SK-N-SH (cell line): Measurements from ENCODE around the gene FOXA3.

ENCODE experiments used
- GABPA ChIP-seq: IDR thresholded peaks from 2 replicates; pipeline ENCODE4 v1.4.0; 2012; ENCODE audit warnings: low read depth, mild to moderate bottlenecking
- POLR2AphosphoS5 ChIP-seq: IDR thresholded peaks from 2 replicates; pipeline ENCODE4 v1.6.1; 2012; ENCODE audit warnings: low read depth, low read length
- RAD21 ChIP-seq: IDR thresholded peaks from 2 replicates; pipeline ENCODE4 v1.6.1; 2012; ENCODE audit warnings: mild to moderate bottlenecking, low read length
- TF ChIP-seq, protein P1 (sequence below): fragments of 200-600 bp; sonication (generic); IDR thresholded peaks from 2 replicates; pipeline ENCODE4 v1.6.1; 2017; ENCODE audit warnings: antibody characterized with exemption, mild to moderate bottlenecking, moderate library complexity

DNA sequence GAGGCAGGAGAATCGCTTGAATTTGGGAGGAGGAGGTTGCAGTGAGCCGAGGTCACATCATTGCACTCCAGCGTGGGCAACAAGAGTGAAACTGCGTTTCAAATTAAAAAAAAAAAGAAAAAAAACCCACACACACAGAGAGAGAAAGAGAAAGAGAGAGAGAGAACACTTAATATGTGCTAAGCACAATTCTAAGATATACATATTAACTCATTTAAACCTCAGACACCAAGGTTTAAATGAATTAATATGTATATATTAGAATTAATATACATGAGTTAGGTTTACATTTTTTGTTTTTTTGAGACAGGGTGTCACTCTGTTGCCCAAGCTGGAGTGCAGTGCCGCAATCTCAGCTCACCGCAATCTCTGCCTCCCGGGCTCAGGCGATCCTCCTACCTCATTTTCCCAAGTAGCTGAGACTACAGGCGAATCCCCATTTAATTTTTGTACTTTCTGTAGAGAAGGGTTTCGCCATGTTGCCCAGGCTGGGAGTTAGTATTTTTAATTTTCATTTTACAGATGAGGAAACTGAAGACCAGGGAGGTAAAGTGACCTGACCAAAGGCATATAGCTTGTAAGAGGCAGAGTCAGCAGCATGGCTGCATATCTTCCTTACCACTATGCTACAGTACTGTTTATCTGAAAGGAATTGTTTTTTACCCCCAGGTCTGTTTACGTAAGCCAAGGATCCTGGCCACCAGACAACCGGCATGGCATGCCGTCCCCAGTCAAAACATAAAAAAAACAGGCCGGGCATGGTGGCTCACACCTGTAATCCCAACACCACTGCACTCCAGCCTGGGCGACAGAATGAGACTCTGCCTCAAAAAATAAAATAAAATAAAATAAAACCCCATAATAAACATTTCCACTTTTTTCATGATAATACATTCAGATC is 3.5 kb upstream of the FOXA3 start:
- TF ChIP-seq POLR2AphosphoS5 (no peak), RAD21 (no peak), GABPA (no peak)
- TF ChIP-seq, protein P1, sequence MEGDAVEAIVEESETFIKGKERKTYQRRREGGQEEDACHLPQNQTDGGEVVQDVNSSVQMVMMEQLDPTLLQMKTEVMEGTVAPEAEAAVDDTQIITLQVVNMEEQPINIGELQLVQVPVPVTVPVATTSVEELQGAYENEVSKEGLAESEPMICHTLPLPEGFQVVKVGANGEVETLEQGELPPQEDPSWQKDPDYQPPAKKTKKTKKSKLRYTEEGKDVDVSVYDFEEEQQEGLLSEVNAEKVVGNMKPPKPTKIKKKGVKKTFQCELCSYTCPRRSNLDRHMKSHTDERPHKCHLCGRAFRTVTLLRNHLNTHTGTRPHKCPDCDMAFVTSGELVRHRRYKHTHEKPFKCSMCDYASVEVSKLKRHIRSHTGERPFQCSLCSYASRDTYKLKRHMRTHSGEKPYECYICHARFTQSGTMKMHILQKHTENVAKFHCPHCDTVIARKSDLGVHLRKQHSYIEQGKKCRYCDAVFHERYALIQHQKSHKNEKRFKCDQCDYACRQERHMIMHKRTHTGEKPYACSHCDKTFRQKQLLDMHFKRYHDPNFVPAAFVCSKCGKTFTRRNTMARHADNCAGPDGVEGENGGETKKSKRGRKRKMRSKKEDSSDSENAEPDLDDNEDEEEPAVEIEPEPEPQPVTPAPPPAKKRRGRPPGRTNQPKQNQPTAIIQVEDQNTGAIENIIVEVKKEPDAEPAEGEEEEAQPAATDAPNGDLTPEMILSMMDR: no peak
